CD4-positive, CD25-positive, alpha-beta regulatory T cell (primary cell): ENCODE data around the gene DDR2. TPM values are rescaled to one million over a fixed set of nuclear protein-coding genes. Genes with fewer than 3 reads are reported as not detected.
"Not testable (repeated sequence)": the region's sequence is repeated elsewhere in the genome, so short reads cannot be mapped to it uniquely, and the experiment has no call there.

Source experiments
- ATAC-seq, 2 donors: fragments of 150-1000 bp; cut with Tn5 transposase; one replicate each; pipeline ENCODE4 v1.10.0; 2021; ENCODE audit warnings: low read depth in 2 of 2, moderate number of reproducible peaks in 2 of 2, moderate library complexity in 1 of 2
- DNase-seq, 3 donors: peaks; one replicate each; pipeline versions ENCODE4 v3.0.0 to v3.0.0-alpha.2; 2012 to 2022; ENCODE audit warnings: mixed read lengths in 1 of 3
- H3K27ac ChIP-seq: one replicate; pipeline ENCODE4 v1.7.0; 2013; ENCODE audit warnings: mild to moderate bottlenecking, low read length; ENCODE audit not compliant: insufficient read depth, poor library complexity, severe bottlenecking
- H3K27me3 ChIP-seq: one replicate; pipeline ENCODE4 v1.7.0; 2013; ENCODE audit warnings: low read length; ENCODE audit not compliant: control insufficient read depth, insufficient read depth
- H3K36me3 ChIP-seq: one replicate; pipeline ENCODE4 v1.7.0; 2013; ENCODE audit warnings: mild to moderate bottlenecking, low read length, moderate library complexity; ENCODE audit not compliant: control insufficient read depth, insufficient read depth
- H3K4me1 ChIP-seq: 2 replicates; pipeline ENCODE4 v1.7.0; 2013; ENCODE audit warnings: mild to moderate bottlenecking, low read length; ENCODE audit not compliant: insufficient read depth, control insufficient read depth, poor library complexity, severe bottlenecking
- H3K4me3 ChIP-seq: one replicate; pipeline ENCODE4 v1.7.0; 2013; ENCODE audit warnings: low read depth, mild to moderate bottlenecking, low read length, moderate library complexity
- H3K9me3 ChIP-seq, 2 experiments: 1 replicate in 1 of 2; 2 replicates in 1 of 2; pipeline ENCODE4 v1.7.0; 2013; ENCODE audit warnings: low read length in 2 of 2, mild to moderate bottlenecking in 1 of 2, moderate library complexity in 1 of 2; ENCODE audit not compliant: control insufficient read depth in 2 of 2
- H3K27ac Mint-ChIP-seq, 3 donors: one replicate each; pipeline ENCODE4 v1.8.0; 2020 to 2022; ENCODE audit warnings: mild to moderate bottlenecking in 3 of 3, mixed read lengths in 3 of 3, moderate library complexity in 2 of 3
- H3K27me3 Mint-ChIP-seq: one replicate; pipeline ENCODE4 v1.8.0; 2022; ENCODE audit warnings: mild to moderate bottlenecking, mixed read lengths
- H3K36me3 Mint-ChIP-seq: one replicate; pipeline ENCODE4 v1.8.0; 2020; ENCODE audit warnings: mixed read lengths
- H3K4me1 Mint-ChIP-seq, 4 donors: one replicate each; pipeline ENCODE4 v1.8.0; 2020 to 2022; ENCODE audit warnings: mixed read lengths in 4 of 4, mild to moderate bottlenecking in 1 of 4
- H3K4me3 Mint-ChIP-seq, 4 donors: one replicate each; pipeline ENCODE4 v1.8.0; 2020 to 2022; ENCODE audit warnings: mild to moderate bottlenecking in 4 of 4, mixed read lengths in 4 of 4, moderate library complexity in 3 of 4
- H3K9me3 Mint-ChIP-seq, 7 donors: one replicate each; pipeline ENCODE4 v1.8.0; 2020 to 2022; ENCODE audit warnings: mixed read lengths in 7 of 7, mild to moderate bottlenecking in 3 of 7, moderate library complexity in 2 of 7
- polyA plus RNA-seq, 4 donors: library from polyadenylated mRNA; unstranded; fragments of 300-500 nt; fragmentation: Illumina TruSeq; gene quantifications; one replicate each; pipeline ENCODE4 v1.2.3, GENCODE V29; 2021
- total RNA-seq: library from RNA; stranded (reverse); gene quantifications from one replicate; pipeline ENCODE4 v1.2.3, GENCODE V29; 2022

DDR2 gene
- total and polyA plus RNA-seq, 5 donors from 2014 or later, result 0.32 TPM; not detected in 4

GRCh38 chr1:162721471-162721870 is 89.2 kb downstream of the DDR2 start:
- Mint-ChIP-seq H3K4me3 (no peak overlapping the region), H3K9me3 (peaks cover 0 to 1% (median 0%) of the 10 kb centered on the region in 7 donors), H3K36me3 (no peaks in the 10 kb centered on the region), H3K4me1 (no peaks in the 10 kb centered on the region), H3K27ac (no peak overlapping the region), H3K27me3 (no peaks in the 10 kb centered on the region)
- ATAC-seq (no peak), DNase-seq (no peak)
- Histone ChIP-seq H3K4me1 (no peaks in the 10 kb centered on the region), H3K36me3 (no peaks in the 10 kb centered on the region), H3K4me3 (no peak overlapping the region), H3K27ac (no peak overlapping the region), H3K27me3 (no peaks in the 10 kb centered on the region), H3K9me3 (no peaks in the 10 kb centered on the region)

DNA sequence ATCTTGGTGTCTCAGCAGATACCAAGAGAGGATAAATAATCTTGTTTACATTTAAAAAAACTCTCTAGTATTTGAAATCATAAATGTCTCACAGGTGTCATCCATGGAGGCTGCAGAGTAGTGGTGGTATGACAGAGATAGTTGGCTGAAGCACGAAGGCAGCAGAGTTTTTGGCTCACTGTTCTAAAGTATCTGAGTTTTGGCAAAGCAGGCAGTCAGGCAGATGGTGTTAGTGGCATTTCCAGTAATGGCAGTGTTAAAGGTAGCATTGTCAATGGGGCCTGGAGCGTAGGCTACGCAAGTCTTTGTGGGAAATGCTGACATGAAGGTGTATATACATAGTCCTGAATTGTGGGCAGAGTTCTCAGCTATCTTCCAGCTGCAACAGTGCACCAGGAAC is 89.8 kb downstream of the DDR2 start:
- no peaks in the 10 kb centered on the region for H3K36me3 ChIP-seq
- no peak overlapping the region for H3K27ac ChIP-seq
- Mint-ChIP-seq H3K9me3 (peaks cover 0 to 2% (median 0%) of the 10 kb centered on the region in 7 donors), H3K36me3 (no peaks in the 10 kb centered on the region), H3K27ac (no peak overlapping the region), H3K4me1 (no peaks in the 10 kb centered on the region), H3K27me3 (no peaks in the 10 kb centered on the region), H3K4me3 (no peak overlapping the region)
- H3K27me3 ChIP-seq, result no peaks in the 10 kb centered on the region
- no peak overlapping the region for H3K4me3 ChIP-seq
- ATAC-seq, result no peak
- H3K4me1 ChIP-seq, result no peaks in the 10 kb centered on the region
- DNase-seq, result no peak
- H3K9me3 ChIP-seq, result no peaks in the 10 kb centered on the region

DNA sequence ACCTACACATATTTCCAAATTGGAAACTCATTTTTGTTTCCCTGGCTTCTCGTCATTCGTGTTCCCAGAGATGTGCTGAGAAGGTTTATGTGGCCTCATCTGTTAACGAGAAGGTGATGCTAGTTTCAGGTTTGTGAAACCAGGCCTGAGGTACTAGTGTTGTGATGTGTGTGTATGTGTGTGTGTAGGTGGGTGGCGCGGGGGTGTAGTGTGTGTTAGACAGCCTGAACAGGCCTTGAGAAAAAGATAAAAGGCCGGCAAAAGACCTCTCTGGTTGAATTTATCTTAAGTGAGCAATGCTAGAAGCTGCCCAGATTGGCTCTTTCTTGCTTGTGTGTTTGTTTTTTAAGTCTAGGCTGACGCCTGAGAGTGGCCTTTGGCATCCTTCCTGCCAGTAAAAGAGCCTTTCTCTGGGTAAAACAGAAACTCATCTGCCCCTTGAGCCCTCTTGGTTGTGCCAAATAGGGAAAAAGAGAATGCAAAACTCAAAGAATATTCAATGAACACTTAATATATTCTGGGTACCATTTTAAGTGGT is 92.4 kb downstream of the DDR2 start:
- Mint-ChIP-seq H3K9me3 (peaks cover 0 to 2% (median 0%) of the 10 kb centered on the region in 7 donors), H3K4me1 (no peaks in the 10 kb centered on the region), H3K27me3 (no peaks in the 10 kb centered on the region), H3K36me3 (no peaks in the 10 kb centered on the region), H3K27ac (no peak overlapping the region), H3K4me3 (no peak overlapping the region)
- Histone ChIP-seq H3K36me3 (no peaks in the 10 kb centered on the region), H3K27me3 (no peaks in the 10 kb centered on the region), H3K27ac (no peak overlapping the region), H3K9me3 (no peaks in the 10 kb centered on the region), H3K4me3 (no peak overlapping the region), H3K4me1 (no peaks in the 10 kb centered on the region)
- DNase-seq (no peak), ATAC-seq (no peak)

DNA sequence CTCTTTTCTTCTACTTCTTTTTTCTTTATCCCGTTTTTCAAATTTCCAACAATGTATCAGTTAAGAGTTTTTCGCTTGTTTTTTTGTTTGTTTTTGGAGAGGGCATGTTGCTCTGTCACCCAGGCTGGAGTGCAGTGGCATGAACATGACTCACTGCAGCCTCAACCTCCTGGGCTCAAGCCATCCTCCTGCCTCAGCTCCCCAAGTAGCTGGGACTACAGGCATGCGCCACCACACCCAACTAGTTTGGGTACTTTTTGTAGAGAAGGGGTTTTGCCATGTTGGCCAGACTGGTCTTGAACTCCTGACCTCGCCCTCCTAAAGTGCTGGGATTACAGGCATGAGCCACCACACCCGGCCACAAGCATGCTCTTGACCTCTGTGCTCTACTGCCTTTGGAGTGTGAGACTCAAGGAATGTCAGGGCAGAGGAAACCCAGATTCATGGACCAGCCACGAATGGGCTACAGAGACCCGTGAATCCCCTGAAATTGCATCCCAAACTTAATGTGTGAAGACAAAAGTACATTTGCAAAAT is 93.1 kb downstream of the DDR2 start:
- Mint-ChIP-seq H3K4me3 (no peak overlapping the region), H3K36me3 (no peaks in the 10 kb centered on the region), H3K27me3 (no peaks in the 10 kb centered on the region), H3K4me1 (no peaks in the 10 kb centered on the region), H3K27ac (no peak overlapping the region), H3K9me3 (peaks cover 0 to 2% (median 0%) of the 10 kb centered on the region in 7 donors)
- Histone ChIP-seq H3K36me3 (no peaks in the 10 kb centered on the region), H3K9me3 (no peaks in the 10 kb centered on the region), H3K27ac (no peak overlapping the region), H3K4me3 (no peak overlapping the region), H3K4me1 (no peaks in the 10 kb centered on the region), H3K27me3 (no peaks in the 10 kb centered on the region)
- no peak for DNase-seq
- ATAC-seq, result no peak

DNA sequence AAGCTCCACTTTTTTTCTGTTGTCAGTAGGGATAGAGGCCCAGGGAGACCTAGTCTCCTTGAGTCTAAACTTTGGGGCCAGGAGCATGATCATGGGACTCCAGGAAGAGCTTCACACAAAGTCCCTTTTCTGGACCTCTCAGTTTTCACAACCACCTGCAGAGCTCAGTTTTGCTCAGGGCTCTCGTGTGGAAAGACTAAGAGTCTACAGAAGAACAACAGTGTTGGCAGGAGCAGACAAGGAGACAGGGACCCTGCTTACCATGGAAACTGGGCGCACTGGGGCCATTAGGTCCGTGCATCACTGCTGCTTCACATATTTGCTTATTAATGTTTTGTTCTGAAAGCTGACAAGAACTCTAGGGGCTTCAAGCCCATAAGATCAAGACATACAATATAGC is 94.3 kb downstream of the DDR2 start:
- Histone ChIP-seq H3K9me3 (no peaks in the 10 kb centered on the region), H3K27ac (no peak overlapping the region), H3K4me1 (no peaks in the 10 kb centered on the region), H3K36me3 (no peaks in the 10 kb centered on the region), H3K27me3 (no peaks in the 10 kb centered on the region), H3K4me3 (no peak overlapping the region)
- Mint-ChIP-seq H3K4me3 (no peak overlapping the region), H3K27ac (peak overlapping the region in 1 of 3 donors; percentile 63), H3K4me1 (no peaks in the 10 kb centered on the region), H3K36me3 (no peaks in the 10 kb centered on the region), H3K9me3 (peaks cover 0 to 2% (median 0%) of the 10 kb centered on the region in 7 donors), H3K27me3 (no peaks in the 10 kb centered on the region)
- DNase-seq (peak in 2 of 3 donors; percentile 6), ATAC-seq (no peak)

- H3K4me1 ChIP-seq, DNase-seq, H3K9me3 Mint-ChIP-seq, H3K9me3 ChIP-seq, H3K4me1 Mint-ChIP-seq, H3K36me3 Mint-ChIP-seq, H3K27me3 Mint-ChIP-seq, H3K36me3 ChIP-seq, H3K27ac Mint-ChIP-seq, ATAC-seq, H3K4me3 Mint-ChIP-seq, H3K27me3 ChIP-seq, H3K4me3 ChIP-seq, H3K27ac ChIP-seq: not testable (repeated sequence)
Measured at GRCh38 chr1:162727493-162727892, 95.2 kb downstream of the DDR2 start.

DNA sequence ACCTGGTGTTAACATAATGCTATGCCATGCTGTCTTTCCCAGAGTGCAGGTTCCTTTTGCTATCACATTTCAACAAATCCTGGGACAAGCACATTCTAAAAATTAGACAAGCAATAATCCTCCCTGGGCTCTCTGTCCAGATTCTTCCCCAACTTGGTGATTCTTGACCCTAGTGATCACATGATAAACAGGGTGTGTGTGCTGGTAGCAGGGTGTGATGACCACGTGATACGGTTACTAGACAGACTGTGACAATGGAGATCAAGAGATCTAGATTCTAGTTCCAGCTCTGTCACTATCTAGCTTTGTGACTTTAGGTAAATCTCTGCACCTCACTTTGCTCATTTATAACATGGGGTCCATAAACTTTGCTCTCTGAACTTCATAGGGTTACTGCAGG is 96.3 kb downstream of the DDR2 start:
- H3K27me3 Mint-ChIP-seq, result no peaks in the 10 kb centered on the region
- H3K9me3 ChIP-seq, result no peaks in the 10 kb centered on the region
- DNase-seq (no peak), ATAC-seq (no peak)
- no peaks in the 10 kb centered on the region for H3K36me3 Mint-ChIP-seq
- H3K27me3 ChIP-seq, result no peaks in the 10 kb centered on the region
- H3K9me3 Mint-ChIP-seq, result peaks cover 0 to 2% (median 0%) of the 10 kb centered on the region in 7 donors
- no peak overlapping the region for H3K4me3 ChIP-seq
- H3K36me3 ChIP-seq, result no peaks in the 10 kb centered on the region
- no peak overlapping the region for H3K4me3 Mint-ChIP-seq
- no peak overlapping the region for H3K27ac Mint-ChIP-seq
- no peaks in the 10 kb centered on the region for H3K4me1 ChIP-seq
- H3K27ac ChIP-seq, result no peak overlapping the region
- H3K4me1 Mint-ChIP-seq, result no peaks in the 10 kb centered on the region

DNA sequence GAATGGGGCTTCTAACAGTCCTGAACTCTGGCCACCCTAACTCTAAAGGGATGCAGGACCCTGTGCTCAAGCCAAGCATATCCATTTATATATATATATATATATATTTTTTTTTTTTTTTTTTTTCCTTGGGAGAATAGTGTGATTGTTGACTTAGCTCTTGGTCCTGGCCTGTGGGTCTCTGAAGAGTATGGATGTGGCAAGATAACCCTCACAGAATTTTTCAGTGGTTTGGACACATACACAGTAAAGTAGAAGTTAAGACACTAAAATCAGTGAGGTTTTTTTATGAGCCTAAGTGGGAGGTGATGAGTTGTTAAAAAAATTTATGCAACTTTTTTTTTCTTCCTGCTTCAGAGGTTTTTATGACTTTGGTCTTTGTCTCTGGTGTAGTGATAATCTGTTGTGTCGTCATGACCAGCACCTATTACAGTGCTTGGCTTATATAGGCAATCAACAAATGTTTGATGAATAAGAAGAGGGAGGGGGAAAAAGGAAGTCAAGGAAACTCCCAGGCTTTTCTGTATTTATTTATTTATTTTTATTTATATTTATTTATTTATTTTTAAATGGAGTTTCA is 97.0 kb downstream of the DDR2 start:
- H3K4me3 Mint-ChIP-seq, H3K27ac ChIP-seq, H3K27me3 Mint-ChIP-seq, H3K4me3 ChIP-seq, H3K36me3 ChIP-seq, H3K27ac Mint-ChIP-seq, H3K4me1 ChIP-seq, H3K27me3 ChIP-seq, H3K36me3 Mint-ChIP-seq, H3K9me3 ChIP-seq, H3K4me1 Mint-ChIP-seq, DNase-seq, H3K9me3 Mint-ChIP-seq, ATAC-seq: not testable (repeated sequence)
